SU-DHL-6 (cell line): ENCODE results near the gene RCBTB2.

Experiments used
- H2AFZ ChIP-seq: fragments of 200-600 bp; sonication (generic); 2 replicates; pipeline ENCODE4 v1.6.1; 2014; ENCODE audit warnings: low read depth, mild to moderate bottlenecking, moderate library complexity, mixed read lengths, antibody characterized with exemption, low read length; ENCODE audit not compliant: severe bottlenecking
- H3F3A ChIP-seq: fragments of 200-600 bp; shearing (Covaris generic); 2 replicates; pipeline ENCODE4 v1.6.0; 2016; ENCODE audit warnings: antibody characterized with exemption, mild to moderate bottlenecking; ENCODE audit not compliant: insufficient read depth
- H3K27ac ChIP-seq: fragments of 200-600 bp; sonication (generic); 2 replicates; pipeline ENCODE4 v1.5.1; 2016; ENCODE audit warnings: low read depth, mild to moderate bottlenecking, low read length, moderate library complexity, mixed read lengths
- H3K27me3 ChIP-seq: fragments of 200-600 bp; sonication (generic), shearing (Covaris generic); 2 replicates; pipeline ENCODE4 v1.6.0; 2014; ENCODE audit warnings: mild to moderate bottlenecking, low read length
- H3K36me3 ChIP-seq: fragments of 200-600 bp; sonication (generic); 2 replicates; pipeline ENCODE4 v1.6.1; 2014; ENCODE audit warnings: mild to moderate bottlenecking, low read length, mixed read lengths
- H3K4me2 ChIP-seq: fragments of 300-600, 200-600 bp; shearing (Covaris generic), sonication (generic); 2 replicates; pipeline ENCODE4 v1.6.0; 2014; ENCODE audit warnings: low read length, low read depth, mild to moderate bottlenecking; ENCODE audit not compliant: poor library complexity, severe bottlenecking
- H3K4me3 ChIP-seq: fragments of 200-600 bp; sonication (generic); 2 replicates; pipeline ENCODE4 v1.5.1; 2014; ENCODE audit warnings: antibody characterized with exemption, low read length, mild to moderate bottlenecking, mixed read lengths; ENCODE audit not compliant: insufficient read depth, poor library complexity, severe bottlenecking
- H3K79me2 ChIP-seq: fragments of 200-600 bp; sonication (generic); 2 replicates; pipeline ENCODE4 v1.6.1; 2014; ENCODE audit warnings: mild to moderate bottlenecking, low read length, moderate library complexity; ENCODE audit not compliant: insufficient read depth
- H3K9ac ChIP-seq: fragments of 200-600 bp; sonication (generic); 2 replicates; pipeline ENCODE4 v1.7.0; 2014; ENCODE audit warnings: mild to moderate bottlenecking, low read length
- H3K9me2 ChIP-seq: fragments of 200-600 bp; sonication (generic); replicated peaks from 2 replicates; pipeline ENCODE4 v1.6.1; 2014; ENCODE audit warnings: low read length; ENCODE audit not compliant: insufficient read depth
- H3K9me3 ChIP-seq: fragments of 200-600 bp; sonication (generic); 2 replicates; pipeline ENCODE4 v1.6.1; 2014; ENCODE audit warnings: low read length, mixed read lengths; ENCODE audit not compliant: insufficient read depth
- H4K20me1 ChIP-seq: fragments of 200-600 bp; sonication (generic); 2 replicates; pipeline ENCODE4 v1.6.1; 2014; ENCODE audit warnings: low read depth, mild to moderate bottlenecking, antibody characterized with exemption, low read length, moderate library complexity, mixed read lengths
- CTCF ChIP-seq: fragments of 200-600 bp; sonication (generic); IDR thresholded peaks from one replicate; pipeline ENCODE4 v1.5.1; 2017; ENCODE audit warnings: antibody characterized with exemption, mild to moderate bottlenecking, low read length, moderate library complexity; ENCODE audit not compliant: insufficient read depth, poor library complexity, severe bottlenecking
- EZH2phosphoT487 ChIP-seq: fragments of 200-600 bp; sonication (generic), shearing (Covaris generic); conservative IDR thresholded peaks from 2 replicates; pipeline ENCODE4 v1.6.1; 2018; ENCODE audit warnings: mild to moderate bottlenecking, antibody characterized with exemption, low read length, moderate library complexity, mixed read lengths

The RCBTB2 gene

GRCh38 chr13:48448959-48449614 lies 83.8 kb downstream of the RCBTB2 start:
- no peak overlapping the region for H3K4me2 ChIP-seq
- H3F3A ChIP-seq: peaks cover 4% of the 10 kb centered on the region; the same call in 1 of the 2 replicates
- H3K9me2 ChIP-seq: no peaks in the 10 kb centered on the region
- H3K9me3 ChIP-seq: 0 out of 2 replicates have a peak, but pooled peaks cover 5% of the 10 kb centered on the region
- no peak overlapping the region for H3K27ac ChIP-seq
- peaks cover 17% of the 10 kb centered on the region for H3K79me2 ChIP-seq
- no peak overlapping the region for H2AFZ ChIP-seq
- H3K4me3 ChIP-seq: no peak overlapping the region
- H4K20me1 ChIP-seq: no peaks in the 10 kb centered on the region
- H3K27me3 ChIP-seq: no peaks in the 10 kb centered on the region
- no peak overlapping the region for H3K9ac ChIP-seq
- H3K36me3 ChIP-seq: peaks cover 14% of the 10 kb centered on the region
- TF ChIP-seq CTCF (no peak), EZH2phosphoT487 (no peak)

GRCh38 chr13:48448285-48448958 lies 84.5 kb downstream of the RCBTB2 start:
- H3K9ac ChIP-seq: no peak overlapping the region
- no peak overlapping the region for H3K4me2 ChIP-seq
- H3K36me3 ChIP-seq: peaks cover 11% of the 10 kb centered on the region
- H3K9me3 ChIP-seq: 0 out of 2 replicates have a peak, but pooled peaks cover 5% of the 10 kb centered on the region
- H3K27ac ChIP-seq: 0 out of 2 replicates have a peak overlapping the region, but pooled peaks have one; percentile 7
- no peak overlapping the region for H3K4me3 ChIP-seq
- no peaks in the 10 kb centered on the region for H4K20me1 ChIP-seq
- no peak overlapping the region for H2AFZ ChIP-seq
- TF ChIP-seq EZH2phosphoT487 (no peak), CTCF (no peak)
- peaks cover 4% of the 10 kb centered on the region; the same call in 1 of the 2 replicates for H3F3A ChIP-seq
- H3K79me2 ChIP-seq: peaks cover 17% of the 10 kb centered on the region
- no peaks in the 10 kb centered on the region for H3K9me2 ChIP-seq
- H3K27me3 ChIP-seq: no peaks in the 10 kb centered on the region

- no peaks in the 10 kb centered on the region for H4K20me1 ChIP-seq
- H3K9me3 ChIP-seq: 0 out of 2 replicates have a peak, but pooled peaks cover 5% of the 10 kb centered on the region
- no peaks in the 10 kb centered on the region for H3K9me2 ChIP-seq
- H3K9ac ChIP-seq: no peak overlapping the region
- H3K79me2 ChIP-seq: peaks cover 12% of the 10 kb centered on the region
- H3K36me3 ChIP-seq: peaks cover 8% of the 10 kb centered on the region; the same call in 1 of the 2 replicates
- H3K4me2 ChIP-seq: no peak overlapping the region
- H2AFZ ChIP-seq: no peak overlapping the region
- no peak overlapping the region for H3K4me3 ChIP-seq
- H3K27me3 ChIP-seq: no peaks in the 10 kb centered on the region
- no peak for TF ChIP-seq CTCF
- TF ChIP-seq EZH2phosphoT487: no peak
- no peak overlapping the region for H3K27ac ChIP-seq
- H3F3A ChIP-seq: peaks cover 4% of the 10 kb centered on the region; the same call in 1 of the 2 replicates
Observed at GRCh38 chr13:48446464-48446863, 86.4 kb downstream of the RCBTB2 start.
